ENCODE measurements around the gene KDM4C.

- TF ChIP-seq CTCF (conservative IDR thresholded peaks at IDR 0.05; ENCODE audit: low read length) = no peak
- no peak for TF ChIP-seq EZH2phosphoT487 (IDR thresholded peaks at IDR 0.05; ENCODE audit: borderline replicate concordance, low read depth, low read length)
These were observed 353.6 kb downstream of the KDM4C start for GRCh38 chr9:7111413-7111812.
